ENCODE data around the gene GIPC3.
A peak's percentile ranks its signal among the peaks of the same experiment; 100 is the strongest.

GIPC3 gene

GRCh38 chr19:3586127-3586626, 899 bp downstream of the GIPC3 start:
- H3K36me3 ChIP-seq (replicated peaks; ENCODE audit: low read depth, low read length), result no peaks in the 10 kb centered on the region
- H3K9me3 ChIP-seq (ENCODE audit: insufficient read depth, low read length), result no peaks in the 10 kb centered on the region
- H3K79me2 ChIP-seq (ENCODE audit: low read length), result no peaks in the 10 kb centered on the region
- TF ChIP-seq EZH2phosphoT487 (IDR thresholded peaks at IDR 0.05; ENCODE audit: low read depth) (no peak), CTCF (IDR thresholded peaks at IDR 0.05; ENCODE audit: low read depth, low read length) (peak; percentile 60)
- H3K4me3 ChIP-seq (ENCODE audit: low read length), result no peak overlapping the region
- H3K4me2 ChIP-seq (ENCODE audit: low read length), result no peak overlapping the region
- H3K4me1 ChIP-seq (ENCODE audit: low read length), result no peaks in the 10 kb centered on the region
- no peak overlapping the region for H3K27ac ChIP-seq (ENCODE audit: low read length)
- no peak overlapping the region for H2AFZ ChIP-seq (ENCODE audit: low read depth, low read length)
- H4K20me1 ChIP-seq (ENCODE audit: insufficient read depth, low read length), result no peaks in the 10 kb centered on the region
- no peaks in the 10 kb centered on the region for H3K27me3 ChIP-seq (ENCODE audit: low read depth, low read length)
- H3K9ac ChIP-seq (ENCODE audit: low read length), result no peak overlapping the region

GRCh38 chr19:3586707-3587346, 1.5 kb downstream of the GIPC3 start:
- H4K20me1 ChIP-seq (ENCODE audit: insufficient read depth, low read length), result no peaks in the 10 kb centered on the region
- TF ChIP-seq EZH2phosphoT487 (IDR thresholded peaks at IDR 0.05; ENCODE audit: low read depth) (no peak), CTCF (IDR thresholded peaks at IDR 0.05; ENCODE audit: low read depth, low read length) (no peak)
- no peak overlapping the region for H3K27ac ChIP-seq (ENCODE audit: low read length)
- no peaks in the 10 kb centered on the region for H3K36me3 ChIP-seq (replicated peaks; ENCODE audit: low read depth, low read length)
- H3K27me3 ChIP-seq (ENCODE audit: low read depth, low read length), result no peaks in the 10 kb centered on the region
- no peaks in the 10 kb centered on the region for H3K4me1 ChIP-seq (ENCODE audit: low read length)
- H3K4me2 ChIP-seq (ENCODE audit: low read length), result no peak overlapping the region
- H3K9ac ChIP-seq (ENCODE audit: low read length), result no peak overlapping the region
- no peaks in the 10 kb centered on the region for H3K79me2 ChIP-seq (ENCODE audit: low read length)
- H3K4me3 ChIP-seq (ENCODE audit: low read length), result no peak overlapping the region
- no peaks in the 10 kb centered on the region for H3K9me3 ChIP-seq (ENCODE audit: insufficient read depth, low read length)
- H2AFZ ChIP-seq (ENCODE audit: low read depth, low read length), result no peak overlapping the region

GRCh38 chr19:3589439-3589838, 4.2 kb downstream of the GIPC3 start:
- H3K36me3 ChIP-seq (replicated peaks; ENCODE audit: low read depth, low read length), result no peaks in the 10 kb centered on the region
- H3K4me2 ChIP-seq (ENCODE audit: low read length), result no peak overlapping the region
- TF ChIP-seq EZH2phosphoT487 (IDR thresholded peaks at IDR 0.05; ENCODE audit: low read depth) (no peak), CTCF (IDR thresholded peaks at IDR 0.05; ENCODE audit: low read depth, low read length) (no peak)
- H4K20me1 ChIP-seq (ENCODE audit: insufficient read depth, low read length), result no peaks in the 10 kb centered on the region
- no peaks in the 10 kb centered on the region for H3K79me2 ChIP-seq (ENCODE audit: low read length)
- H2AFZ ChIP-seq (ENCODE audit: low read depth, low read length), result no peak overlapping the region
- no peak overlapping the region for H3K9ac ChIP-seq (ENCODE audit: low read length)
- no peaks in the 10 kb centered on the region for H3K4me1 ChIP-seq (ENCODE audit: low read length)
- H3K27me3 ChIP-seq (ENCODE audit: low read depth, low read length), result no peaks in the 10 kb centered on the region
- H3K9me3 ChIP-seq (ENCODE audit: insufficient read depth, low read length), result no peaks in the 10 kb centered on the region
- no peak overlapping the region for H3K27ac ChIP-seq (ENCODE audit: low read length)
- H3K4me3 ChIP-seq (ENCODE audit: low read length), result no peak overlapping the region

- Histone ChIP-seq H2AFZ (ENCODE audit: low read depth, low read length) (no peak overlapping the region), H3K36me3 (replicated peaks; ENCODE audit: low read depth, low read length) (no peaks in the 10 kb centered on the region), H3K4me2 (ENCODE audit: low read length) (no peak overlapping the region), H3K9me3 (ENCODE audit: insufficient read depth, low read length) (no peaks in the 10 kb centered on the region), H3K9ac (ENCODE audit: low read length) (no peak overlapping the region), H3K79me2 (ENCODE audit: low read length) (no peaks in the 10 kb centered on the region), H4K20me1 (ENCODE audit: insufficient read depth, low read length) (no peaks in the 10 kb centered on the region), H3K27ac (ENCODE audit: low read length) (no peak overlapping the region), H3K27me3 (ENCODE audit: low read depth, low read length) (no peaks in the 10 kb centered on the region), H3K4me1 (ENCODE audit: low read length) (no peaks in the 10 kb centered on the region), H3K4me3 (ENCODE audit: low read length) (no peak overlapping the region)
- TF ChIP-seq EZH2phosphoT487 (IDR thresholded peaks at IDR 0.05; ENCODE audit: low read depth) (no peak), CTCF (IDR thresholded peaks at IDR 0.05; ENCODE audit: low read depth, low read length) (no peak)
Observed at GRCh38 chr19:3589949-3590348, 4.7 kb downstream of the GIPC3 start.
